GM12801 (cell line): ENCODE data around the gene ZNF664.

Experiments used
- CTCF ChIP-seq: IDR thresholded peaks from one replicate; pipeline ENCODE4 v1.5.1; 2011; ENCODE audit warnings: control low read depth; ENCODE audit not compliant: insufficient read length; ENCODE audit errors: extremely low read depth

Gene ZNF664

GRCh38 chr12:123949770-123950165 lies 23.2 kb upstream of the ZNF664 start:
- no peak for TF ChIP-seq CTCF

GRCh38 chr12:123950476-123951349 lies 22.3 kb upstream of the ZNF664 start:
- TF ChIP-seq CTCF = no peak

- no peak for TF ChIP-seq CTCF
These were observed 21.5 kb upstream of the ZNF664 start for GRCh38 chr12:123951467-123951866.

- TF ChIP-seq CTCF = no peak
These were observed 21.0 kb upstream of the ZNF664 start for GRCh38 chr12:123952037-123952436.

- TF ChIP-seq CTCF = no peak
These were observed 18.2 kb upstream of the ZNF664 start for GRCh38 chr12:123954647-123955350.

- TF ChIP-seq CTCF = no peak
These were observed 16.8 kb upstream of the ZNF664 start for GRCh38 chr12:123956249-123956648.

- no peak for TF ChIP-seq CTCF
These were observed 15.8 kb upstream of the ZNF664 start for GRCh38 chr12:123957196-123957595.
